K562 (cell line): ENCODE data around the gene CEP250. TPM values are rescaled to one million over a fixed set of nuclear protein-coding genes. Genes with fewer than 3 reads are reported as not detected.
A peak's percentile ranks its signal among the peaks of the same experiment; 100 is the strongest.

Experiments used
- ATAC-seq: fragments of 200-7000 bp; cut with Tn5 transposase; 3 replicates; pipeline ENCODE4 v1.9.1; 2020; ENCODE audit warnings: moderate library complexity
- BruUV-seq: library from RNA; stranded (reverse); fragments of 400-500 nt; replicated peaks from 2 replicates; lab custom pipeline; 2021; lab: Mats Ljungman, UMichigan
- CTCF ChIA-PET: fragments of 300-600 bp; formaldehyde crosslinking; extraction: SDS; loops from one replicate; lab custom pipeline; 2021; ENCODE audit warnings: low intra/inter-chr PET ratio; lab: Yijun Ruan, JAX
- POLR2A ChIA-PET: fragments of 300-600, 350-650 bp; sonication (Branson Sonifier 250); formaldehyde crosslinking; extraction: SDS; loops from one replicate; lab custom pipeline; 2021; ENCODE audit warnings: antibody characterized with exemption, inconsistent platforms; lab: Yijun Ruan, JAX
- DNase-seq, 4 experiments: peaks; one replicate each; pipeline versions ENCODE4 v3.0.0 to v3.0.0-alpha.2; 2011 to 2018; ENCODE audit warnings: low spot score in 3 of 4, mixed read lengths in 3 of 4; ENCODE audit errors: extremely low read depth in 1 of 4
- FAIRE-seq: peaks from 2 replicates; lab custom pipeline; 2011; peaks lifted over from hg19 to GRCh38; lab: Jason Lieb, UNC
- H2AFZ ChIP-seq: 2 replicates; pipeline ENCODE4 v1.6.0; 2011; ENCODE audit warnings: low read depth, low read length, control low read depth, inconsistent platforms
- H3K27ac ChIP-seq: fragments of 200-600 bp; 3 replicates; pipeline ENCODE4 v1.8.0; 2011; ENCODE audit warnings: low read depth, mild to moderate bottlenecking, control low read depth, inconsistent platforms, low read length, moderate library complexity, mixed read lengths; ENCODE audit errors: extremely low read depth
- H3K27me3 ChIP-seq, 2 experiments: fragments of 300-600 bp in 1 of 2; 2 replicates in 1 of 2; 3 replicates in 1 of 2; pipeline versions ENCODE4 v1.6.0 to v1.8.0; 2011; ENCODE audit warnings: inconsistent platforms in 2 of 2, low read length in 2 of 2, mild to moderate bottlenecking in 1 of 2, mixed read lengths in 1 of 2, moderate library complexity in 1 of 2; ENCODE audit not compliant: control insufficient read depth in 2 of 2, insufficient read depth in 2 of 2
- H3K36me3 ChIP-seq: fragments of 300-600 bp; 3 replicates; pipeline ENCODE4 v1.8.0; 2011; ENCODE audit warnings: mild to moderate bottlenecking, low read length, inconsistent platforms; ENCODE audit not compliant: control insufficient read depth, insufficient read depth
- H3K4me1 ChIP-seq, 2 experiments: fragments of 200-600 bp in 1 of 2; replicated peaks in 1 of 2; 2 replicates in 1 of 2; 3 replicates in 1 of 2; pipeline versions ENCODE4 v1.5.1 to v1.8.0; 2011; ENCODE audit warnings: inconsistent platforms in 2 of 2, low read length in 2 of 2, mild to moderate bottlenecking in 1 of 2, mixed read lengths in 1 of 2, moderate library complexity in 1 of 2; ENCODE audit not compliant: control insufficient read depth in 2 of 2, insufficient read depth in 2 of 2
- H3K4me2 ChIP-seq: 2 replicates; pipeline ENCODE4 v1.6.1; 2011; ENCODE audit warnings: low read length, control low read depth, inconsistent platforms, mixed read lengths; ENCODE audit not compliant: insufficient read depth
- H3K4me3 ChIP-seq: fragments of 200-600 bp; sonication (generic), shearing (Covaris generic); 2 replicates; pipeline ENCODE4 v1.5.1; 2016; ENCODE audit warnings: control low read depth, inconsistent platforms
- H3K79me2 ChIP-seq: fragments of 200-600 bp; 3 replicates; pipeline ENCODE4 v1.8.0; 2011; ENCODE audit warnings: low read length, inconsistent platforms; ENCODE audit not compliant: control insufficient read depth, insufficient read depth
- H3K9ac ChIP-seq, 2 experiments: 2 replicates each; pipeline versions ENCODE4 v1.6.0 to v1.6.1; 2011; ENCODE audit warnings: low read depth in 2 of 2, low read length in 2 of 2, control low read depth in 1 of 2, inconsistent platforms in 1 of 2, mild to moderate bottlenecking in 1 of 2, mixed read lengths in 1 of 2; ENCODE audit not compliant: insufficient read depth in 1 of 2
- H3K9me1 ChIP-seq: one replicate; pipeline ENCODE4 v1.6.0; 2011; ENCODE audit warnings: inconsistent platforms, mild to moderate bottlenecking, low read length, moderate library complexity; ENCODE audit not compliant: control insufficient read depth, insufficient read depth
- H3K9me3 ChIP-seq: replicated peaks from 2 replicates; pipeline ENCODE4 v1.5.1; 2011; ENCODE audit warnings: low read depth, low read length, inconsistent platforms; ENCODE audit not compliant: control insufficient read depth, insufficient read depth
- H4K20me1 ChIP-seq: replicated peaks from 2 replicates; pipeline ENCODE4 v1.6.1; 2011; ENCODE audit warnings: low read length, inconsistent platforms, mixed read lengths; ENCODE audit not compliant: control insufficient read depth, insufficient read depth
- ATF1 ChIP-seq, 2 experiments: fragments of 450-650 bp in 1 of 2; IDR thresholded peaks; 2 replicates each; pipeline ENCODE4 v1.6.1; 2016; ENCODE audit warnings: missing compliant biosample characterization in 1 of 2, missing genetic modification characterization in 1 of 2
- CBFA2T3 ChIP-seq: fragments of 450-650 bp; IDR thresholded peaks from 2 replicates; pipeline ENCODE4 v1.6.1; 2017
- IFI16 ChIP-seq: fragments of 250-450 bp; sonication (Bioruptor Pico); IDR thresholded peaks from 2 replicates; pipeline ENCODE4 v2.1.2; 2022; ENCODE audit warnings: mild to moderate bottlenecking, inconsistent platforms
- PRPF4 ChIP-seq: fragments of 200-400 bp; formaldehyde crosslinking; IDR thresholded peaks from one replicate; pipeline ENCODE4 v1.6.1; 2017; ENCODE audit warnings: low read length, low read depth, mild to moderate bottlenecking; ENCODE audit not compliant: insufficient read depth, poor library complexity, severe bottlenecking
- RBM34 ChIP-seq: fragments of 200-400 bp; formaldehyde crosslinking; IDR thresholded peaks from 2 replicates; pipeline ENCODE4 v1.6.1; 2018; ENCODE audit warnings: low read length, borderline replicate concordance; ENCODE audit not compliant: insufficient read depth
- RHOXF2B ChIP-seq: fragments of 250-450 bp; sonication (Bioruptor Pico); conservative IDR thresholded peaks from 2 replicates; pipeline ENCODE4 v1.5.1; 2021
- ZNF41 ChIP-seq: fragments of 250-450 bp; sonication (Bioruptor Pico); conservative IDR thresholded peaks from 2 replicates; pipeline ENCODE4 v1.4.0; 2020; ENCODE audit warnings: mild to moderate bottlenecking
- WGBS: fragments of 100-300 bp; shearing (Covaris generic); methylation state at CpG from one replicate; pipeline ENCODE4 v1.1.6; 2016; ENCODE audit warnings: low coverage, mixed read lengths; ENCODE audit not compliant: insufficient coverage; ENCODE audit errors: missing lambda C conversion rate; 5-methylcytosine and 5-hydroxymethylcytosine counted together
- in situ Hi-C: fragments of 300-500 bp; cut with MboI; formaldehyde crosslinking; loops from 4 replicates; pipeline ENCODE4 v1.15.0; 2018; ENCODE audit warnings: inconsistent platforms, mixed read lengths
- intact Hi-C: fragments of 100-400 bp; cut with micrococcal nuclease; formaldehyde crosslinking; loops from 2 replicates; pipeline ENCODE4 v1.14.2; 2022
- polyA plus RNA-seq, 8 experiments: library from polyadenylated mRNA; depleted of rRNA in 4 of 8; stranded (reverse) in 5 of 8; unstranded in 3 of 8; fragments of >200 nt; fragmentation: Nextera tagmentation in 2 of 8; fragmentation: Illumina TruSeq in 1 of 8; extraction: Ambion mirVana in 2 of 8; extraction: Trizol in 1 of 8; gene quantifications; 2 replicates each; pipeline versions ENCODE4 v1.2.1 to v1.2.3, GENCODE V29; 2011 to 2014; ENCODE audit warnings: inconsistent platforms in 1 of 8, missing spikeins in 1 of 8
- total RNA-seq, 7 experiments: library from RNA; depleted of rRNA in 6 of 7; stranded (reverse); fragments of >200 nt in 6 of 7; fragmentation: Illumina TruSeq in 2 of 7; extraction: Trizol in 2 of 7; gene quantifications; 2 replicates each; pipeline versions ENCODE4 v1.2.1 to v1.2.3, GENCODE V29; 2011 to 2021; ENCODE audit warnings: low replicate concordance in 1 of 7
- TF ChIP-seq, protein P1 (sequence below): sonication (generic); formaldehyde crosslinking; IDR thresholded peaks from 2 replicates; pipeline ENCODE4 v1.8.1; 2023; ENCODE audit warnings: mild to moderate bottlenecking, missing genetic modification reagents

The CEP250 gene
- total and polyA plus RNA-seq, 9 of the 15 experiments (the other 6 are each of a cell fraction or from before 2014, with no cell fraction given): 2.5 to 41.9 (median 20.5) TPM

DNA sequence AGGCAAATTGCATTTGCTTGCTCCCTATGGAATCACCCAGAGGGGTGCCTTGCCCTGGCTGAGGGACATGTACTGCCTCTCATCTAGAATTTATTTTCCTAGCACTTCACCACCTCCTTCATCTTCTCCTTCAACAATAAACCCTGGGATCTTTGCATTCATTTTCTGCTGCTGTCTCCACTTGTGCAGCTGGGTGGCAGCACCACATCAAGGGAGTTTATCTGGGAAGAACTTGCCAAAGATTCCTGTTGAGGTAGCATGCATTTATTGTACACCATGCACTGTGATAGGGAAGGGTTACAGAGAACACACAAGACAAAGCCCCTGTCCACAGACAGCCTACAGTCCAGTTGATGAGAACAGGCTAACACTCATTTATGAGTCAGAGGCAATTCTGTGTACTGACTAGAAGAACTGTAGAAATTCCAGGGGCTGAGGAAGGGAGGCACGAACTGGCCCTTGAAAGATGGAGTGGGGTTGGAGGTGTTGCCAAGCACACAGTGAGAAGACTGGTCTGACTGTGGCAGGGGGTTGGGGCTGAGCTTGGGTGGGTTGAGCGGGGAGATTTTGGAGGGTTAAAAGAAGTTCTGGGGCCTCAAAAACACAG is 56.5 kb downstream of the CEP250 start (continued):
- no peak for TF ChIP-seq IFI16
- TF ChIP-seq ATF1 (CRISPR knock-in tag; IDR thresholded peaks at IDR 0.05): no peak
- no peak for TF ChIP-seq ATF1 (tag; IDR thresholded peaks at IDR 0.05)
- no peak for TF ChIP-seq ZNF41
- TF ChIP-seq, protein P1, sequence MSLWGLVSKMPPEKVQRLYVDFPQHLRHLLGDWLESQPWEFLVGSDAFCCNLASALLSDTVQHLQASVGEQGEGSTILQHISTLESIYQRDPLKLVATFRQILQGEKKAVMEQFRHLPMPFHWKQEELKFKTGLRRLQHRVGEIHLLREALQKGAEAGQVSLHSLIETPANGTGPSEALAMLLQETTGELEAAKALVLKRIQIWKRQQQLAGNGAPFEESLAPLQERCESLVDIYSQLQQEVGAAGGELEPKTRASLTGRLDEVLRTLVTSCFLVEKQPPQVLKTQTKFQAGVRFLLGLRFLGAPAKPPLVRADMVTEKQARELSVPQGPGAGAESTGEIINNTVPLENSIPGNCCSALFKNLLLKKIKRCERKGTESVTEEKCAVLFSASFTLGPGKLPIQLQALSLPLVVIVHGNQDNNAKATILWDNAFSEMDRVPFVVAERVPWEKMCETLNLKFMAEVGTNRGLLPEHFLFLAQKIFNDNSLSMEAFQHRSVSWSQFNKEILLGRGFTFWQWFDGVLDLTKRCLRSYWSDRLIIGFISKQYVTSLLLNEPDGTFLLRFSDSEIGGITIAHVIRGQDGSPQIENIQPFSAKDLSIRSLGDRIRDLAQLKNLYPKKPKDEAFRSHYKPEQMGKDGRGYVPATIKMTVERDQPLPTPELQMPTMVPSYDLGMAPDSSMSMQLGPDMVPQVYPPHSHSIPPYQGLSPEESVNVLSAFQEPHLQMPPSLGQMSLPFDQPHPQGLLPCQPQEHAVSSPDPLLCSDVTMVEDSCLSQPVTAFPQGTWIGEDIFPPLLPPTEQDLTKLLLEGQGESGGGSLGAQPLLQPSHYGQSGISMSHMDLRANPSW: no peak
- no peak for TF ChIP-seq RBM34
- no peak for TF ChIP-seq RHOXF2B (CRISPR knock-in tag)

DNA sequence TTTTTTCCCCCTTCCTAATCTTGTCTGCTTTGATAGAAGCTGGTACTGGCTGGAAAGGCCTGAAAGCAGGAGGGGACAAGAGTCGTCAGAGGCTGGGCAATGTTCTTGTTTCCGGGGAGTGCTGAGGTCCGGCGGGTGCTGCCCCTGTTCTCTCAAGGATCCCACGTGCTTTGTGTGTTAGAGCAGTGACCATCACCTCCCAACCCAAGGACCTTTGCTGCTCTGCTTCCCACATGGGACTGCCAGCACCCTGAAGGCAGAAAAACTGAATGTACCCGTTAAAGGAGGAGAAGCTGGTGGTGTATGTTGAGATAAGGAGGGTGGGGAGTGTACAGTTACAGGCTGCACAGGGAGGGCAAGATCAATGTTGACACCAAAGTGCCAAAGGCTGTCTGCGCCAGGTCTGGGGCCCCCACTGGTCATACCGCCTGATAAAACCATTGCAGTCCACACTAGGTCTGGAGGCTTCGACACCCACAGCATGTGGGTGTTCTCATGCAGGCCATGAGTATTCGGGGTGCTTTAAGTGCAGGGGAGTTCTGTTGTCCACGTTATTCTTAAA is 59.1 kb downstream of the CEP250 start:
- no peaks in the 10 kb centered on the region for H3K79me2 ChIP-seq
- FAIRE-seq (peak; percentile 65), DNase-seq (peak in 2 of 4 experiments; percentile 14 to 36), ATAC-seq (peak; percentile 28; the same call in 2 of the 3 replicates)
- peak overlapping the region; percentile 23; the same call in 1 of the 2 replicates for H2AFZ ChIP-seq
- peak overlapping the region in 1 of 2 experiments; percentile 82; a peak in 1 of 4 replicates for H3K9ac ChIP-seq
- no peaks in the 10 kb centered on the region for H3K27me3 ChIP-seq
- POLR2A ChIA-PET: interaction anchor here (0.6 to 2.9 kb wide), 4 partner anchors 12 to 307 kb away, joined by 3 to 14 read pairs (median 3); partner anchors contain the start of gene ERGIC3
- CTCF ChIA-PET: no interaction called here
- no TSS peak for BruUV-seq
- TF ChIP-seq PRPF4 (no peak), CBFA2T3 (peak; percentile 5; the same call in 1 of the 2 replicates)
- no peaks in the 10 kb centered on the region for H3K9me3 ChIP-seq
- peak overlapping the region; percentile 28; the same call in 1 of the 2 replicates for H3K4me2 ChIP-seq
- peaks cover 3% of the 10 kb centered on the region; the same call in 1 of the 2 replicates for H4K20me1 ChIP-seq
- H3K4me1 ChIP-seq: peaks cover 11 to 18% of the 10 kb centered on the region in 2 experiments; a peak in 4 of 5 replicates
- in situ Hi-C loops (no loop called here), intact Hi-C loops (loop anchor here (5.0 kb wide), 1 partner anchor 88 kb away; no protein-coding TSS in a partner anchor)
- H3K27ac ChIP-seq: no peak overlapping the region
- 41% methylated on average over 11 of the region's 11 CpGs for WGBS
- H3K4me3 ChIP-seq: no peak overlapping the region
- no peaks in the 10 kb centered on the region for H3K9me1 ChIP-seq
- H3K36me3 ChIP-seq: peaks cover 31% of the 10 kb centered on the region; the same call in 2 of the 3 replicates
